Panc1 (cell line): ENCODE measurements around the gene VPS52. TPM values are rescaled to one million over a fixed set of nuclear protein-coding genes. Genes with fewer than 3 reads are reported as not detected.
"Not testable (repeated sequence)": the region's sequence is repeated elsewhere in the genome, so short reads cannot be mapped to it uniquely, and the experiment has no call there.

Experiments
- ATAC-seq: fragments of 200-7000 bp; cut with Tn5 transposase; 2 replicates; pipeline ENCODE4 v1.9.1; 2020; ENCODE audit warnings: mild to moderate bottlenecking, moderate library complexity
- BruUV-seq: library from RNA; stranded (reverse); fragments of 400-500 nt; replicated peaks from 2 replicates; lab custom pipeline; 2021; lab: Mats Ljungman, UMichigan
- CTCF ChIA-PET: fragments of 300-600 bp; sonication (Branson Sonifier 250); formaldehyde crosslinking; loops from one replicate; lab custom pipeline; 2022; ENCODE audit warnings: antibody characterized with exemption; lab: Charles Lee
- POLR2A ChIA-PET: fragments of 300-600 bp; sonication (Branson Sonifier 250); formaldehyde crosslinking; loops from one replicate; lab custom pipeline; 2022; ENCODE audit warnings: antibody characterized with exemption; lab: Charles Lee
- DNase-seq: peaks from one replicate; pipeline ENCODE4 v3.0.0-alpha.2; 2010; ENCODE audit warnings: low read depth, low spot score
- H3K27ac ChIP-seq: 2 replicates; pipeline ENCODE4 v1.5.1; 2011; ENCODE audit warnings: mild to moderate bottlenecking, low read length, inconsistent platforms
- H3K27me3 ChIP-seq: fragments of 200-500 bp; sonication (Bioruptor generic); 2 replicates; pipeline ENCODE4 v1.6.0; 2014; ENCODE audit warnings: low read length, inconsistent platforms; ENCODE audit not compliant: control insufficient read depth, insufficient read depth
- H3K36me3 ChIP-seq: fragments of 200-500 bp; sonication (Bioruptor generic); 2 replicates; pipeline ENCODE4 v1.5.1; 2014; ENCODE audit warnings: inconsistent platforms, mild to moderate bottlenecking, low read length, moderate library complexity; ENCODE audit not compliant: control insufficient read depth, insufficient read depth
- H3K4me1 ChIP-seq: 2 replicates; pipeline ENCODE4 v1.5.1; 2011; ENCODE audit warnings: inconsistent platforms, mild to moderate bottlenecking, low read length, moderate library complexity; ENCODE audit not compliant: control insufficient read depth, insufficient read depth
- H3K4me3 ChIP-seq, 2 experiments: 2 replicates each; pipeline ENCODE4 v1.5.1; 2011 to 2012; ENCODE audit warnings: low read depth in 2 of 2, low read length in 2 of 2, mild to moderate bottlenecking in 2 of 2, inconsistent platforms in 1 of 2, moderate library complexity in 1 of 2
- H3K9me3 ChIP-seq: fragments of 200-500 bp; sonication (Bioruptor generic); 2 replicates; pipeline ENCODE4 v1.5.1; 2014; ENCODE audit warnings: low read depth, mild to moderate bottlenecking, inconsistent platforms, low read length, moderate library complexity; ENCODE audit not compliant: control insufficient read depth, insufficient read depth
- CTCF ChIP-seq: fragments of 450-650 bp; IDR thresholded peaks from 2 replicates; pipeline ENCODE4 v1.5.1; 2017; ENCODE audit warnings: mild to moderate bottlenecking
- POLR2AphosphoS5 ChIP-seq: IDR thresholded peaks from 2 replicates; pipeline ENCODE4 v1.6.1; 2012; ENCODE audit warnings: mild to moderate bottlenecking, low read depth, low read length, moderate library complexity
- REST ChIP-seq, 2 experiments: IDR thresholded peaks; 2 replicates each; pipeline ENCODE4 v1.6.1; 2011 to 2012; ENCODE audit warnings: low read depth in 2 of 2, control low read depth in 1 of 2, low read length in 1 of 2, mild to moderate bottlenecking in 1 of 2, moderate library complexity in 1 of 2; ENCODE audit not compliant: insufficient read depth in 1 of 2
- SIN3A ChIP-seq: IDR thresholded peaks from 2 replicates; pipeline ENCODE4 v1.6.1; 2012; ENCODE audit warnings: low read depth, mild to moderate bottlenecking, low read length, moderate library complexity, borderline replicate concordance; ENCODE audit not compliant: insufficient read depth
- TCF7L2 ChIP-seq: IDR thresholded peaks from 2 replicates; pipeline ENCODE4 v1.6.1; 2011; ENCODE audit warnings: mild to moderate bottlenecking, low read depth, low read length, inconsistent platforms
- in situ Hi-C: cut with HindIII; loops from 2 replicates; pipeline ENCODE4 v1.10.0; 2016; ENCODE audit warnings: low sequenced_read_pairs, low pct_unique_long_range_greater_than_20kb
- intact Hi-C: fragments of 100-400 bp; cut with micrococcal nuclease; formaldehyde crosslinking; loops from one replicate; pipeline ENCODE4 v1.10.0; 2022; ENCODE audit not compliant: unreplicated experiment
- total RNA-seq: library from RNA; stranded (reverse); gene quantifications from one replicate; pipeline ENCODE4 v1.2.1, GENCODE V29; 2021; ENCODE audit not compliant: unreplicated experiment

VPS52 gene
- total RNA-seq, 1 experiment from 2014 or later = 77.7 TPM

GRCh38 chr6:33235221-33235634, 36.4 kb downstream of the VPS52 start:
- H3K27ac ChIP-seq = no peak overlapping the region
- no TSS peak for BruUV-seq
- ChIA-PET CTCF (no interaction called here), POLR2A (no interaction called here)
- H3K36me3 ChIP-seq = no peaks in the 10 kb centered on the region
- in situ Hi-C loops (no loop called here), intact Hi-C loops (no loop called here)
- DNase-seq = no peak
- H3K9me3 ChIP-seq = no peaks in the 10 kb centered on the region
- TF ChIP-seq CTCF (no peak), POLR2AphosphoS5 (no peak), SIN3A (no peak)
- no peaks in the 10 kb centered on the region for H3K27me3 ChIP-seq
- no peak overlapping the region for H3K4me3 ChIP-seq
- H3K4me1 ChIP-seq = no peaks in the 10 kb centered on the region
- no peak for ATAC-seq

GRCh38 chr6:33226503-33227120, 45.1 kb downstream of the VPS52 start:
- H3K9me3 ChIP-seq, BruUV-seq, CTCF ChIA-PET, H3K4me3 ChIP-seq, in situ Hi-C loops, POLR2A ChIA-PET, H3K27ac ChIP-seq, H3K36me3 ChIP-seq, DNase-seq, H3K27me3 ChIP-seq, intact Hi-C loops, H3K4me1 ChIP-seq, ATAC-seq: not testable (repeated sequence)

- intact Hi-C loops (no loop called here), in situ Hi-C loops (no loop called here)
- no peak overlapping the region for H3K27ac ChIP-seq
- TF ChIP-seq TCF7L2 (no peak), SIN3A (no peak), REST (IDR thresholded peaks at IDR 0.05; ENCODE audit: insufficient read depth in 1 of 2, low read depth in 2 of 2, low read length in 1 of 2) (no peak), POLR2AphosphoS5 (no peak), CTCF (no peak)
- H3K4me1 ChIP-seq = peaks cover 5% of the 10 kb centered on the region
- no peaks in the 10 kb centered on the region for H3K36me3 ChIP-seq
- DNase-seq (no peak), ATAC-seq (no peak)
- H3K9me3 ChIP-seq = no peaks in the 10 kb centered on the region
- BruUV-seq = no TSS peak
- ChIA-PET CTCF (no interaction called here), POLR2A (no interaction called here)
- 0 out of 2 replicates have a peak, but pooled peaks cover 2% of the 10 kb centered on the region for H3K27me3 ChIP-seq
- H3K4me3 ChIP-seq = no peak overlapping the region
Observed at GRCh38 chr6:33217681-33218080, 54.0 kb downstream of the VPS52 start.
